GM03348 (cell line): ENCODE data around the gene TMED1.

Experiments used
- DNase-seq: peaks from one replicate; pipeline ENCODE4 v3.0.0; 2012; ENCODE audit warnings: low spot score

TMED1 gene

GRCh38 chr19:10809651-10810285 is 26.2 kb downstream of the TMED1 start:
- no peak for DNase-seq

- no peak for DNase-seq
These were observed 26.9 kb downstream of the TMED1 start for GRCh38 chr19:10808937-10809649.

DNA sequence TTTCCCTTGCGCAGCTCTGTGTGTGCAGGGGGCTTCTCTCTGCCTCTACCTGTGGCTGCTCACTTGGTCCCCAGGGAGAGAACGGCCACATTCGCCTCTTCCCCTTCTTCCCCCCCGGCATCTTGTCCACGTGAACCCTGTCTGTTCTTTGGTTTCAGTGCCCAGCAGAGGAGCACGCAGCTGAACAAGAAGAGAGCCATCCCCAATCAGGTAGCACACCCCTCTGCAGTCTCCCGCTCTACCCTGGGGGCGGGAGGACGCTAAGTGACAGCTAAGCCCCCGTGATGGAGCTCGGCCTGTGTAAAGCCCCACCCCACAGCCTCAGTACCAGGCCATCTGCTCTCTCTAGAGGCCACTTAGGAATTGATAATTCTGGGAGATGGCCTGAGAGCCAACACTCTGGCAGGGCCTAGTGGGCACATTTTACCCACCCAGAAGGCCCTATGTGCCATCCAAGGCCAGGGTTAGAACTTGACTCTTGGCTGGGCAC is 30.2 kb downstream of the TMED1 start:
- no peak for DNase-seq

- no peak for DNase-seq
These were observed 30.8 kb downstream of the TMED1 start for GRCh38 chr19:10805065-10805757.

- no peak for DNase-seq
These were observed 32.8 kb downstream of the TMED1 start for GRCh38 chr19:10803252-10803651.

GRCh38 chr19:10802479-10802878 is 33.5 kb downstream of the TMED1 start:
- DNase-seq = no peak

GRCh38 chr19:10800488-10800887 is 35.5 kb downstream of the TMED1 start:
- DNase-seq = no peak

- no peak for DNase-seq
These were observed 38.3 kb downstream of the TMED1 start for GRCh38 chr19:10797541-10798256.

- no peak for DNase-seq
These were observed 38.9 kb downstream of the TMED1 start for GRCh38 chr19:10797078-10797477.

DNA sequence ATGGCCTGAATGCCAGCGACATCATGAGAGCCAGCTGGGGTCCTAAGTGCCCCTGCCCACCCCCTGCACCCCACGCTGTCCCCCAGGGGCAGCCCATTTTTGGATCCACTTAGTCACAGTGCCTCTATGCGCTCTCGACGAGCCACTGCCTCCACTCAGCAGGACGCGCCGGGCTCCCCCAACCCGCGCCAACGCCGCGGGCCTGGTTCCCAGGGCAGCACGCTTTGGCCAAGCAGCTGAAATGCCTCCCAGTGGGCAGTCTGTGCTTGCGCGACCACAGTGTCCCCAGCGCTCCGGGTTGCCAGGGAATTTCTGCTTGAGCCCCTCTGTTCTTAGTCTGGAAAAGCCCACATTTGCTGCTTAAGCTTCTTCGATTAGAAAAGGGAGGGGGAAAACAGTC is 39.4 kb downstream of the TMED1 start:
- no peak for DNase-seq

DNA sequence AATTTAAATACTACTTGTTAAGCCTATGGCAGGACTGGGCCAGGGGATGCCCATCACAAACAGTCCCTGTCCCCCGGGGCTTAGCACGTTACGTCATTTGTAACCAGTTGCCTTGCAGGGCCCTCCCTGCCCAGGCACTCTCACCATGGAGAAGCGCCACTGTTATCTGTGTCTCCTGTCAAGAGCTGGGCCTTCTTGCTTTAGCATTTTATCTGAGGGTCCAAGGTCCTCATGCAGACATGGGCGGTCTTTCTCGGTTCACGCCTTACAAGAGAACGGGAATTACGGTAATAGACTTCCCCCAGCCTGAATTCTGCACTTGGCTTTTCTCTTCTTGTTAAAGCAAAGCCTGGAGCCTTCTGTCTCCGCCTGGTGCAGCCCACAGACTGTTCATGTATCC is 46.1 kb downstream of the TMED1 start:
- DNase-seq = no peak

- DNase-seq = no peak
These were observed 47.9 kb downstream of the TMED1 start for GRCh38 chr19:10788146-10788545.

GRCh38 chr19:10784257-10784656 is 51.8 kb downstream of the TMED1 start:
- DNase-seq = no peak

DNA sequence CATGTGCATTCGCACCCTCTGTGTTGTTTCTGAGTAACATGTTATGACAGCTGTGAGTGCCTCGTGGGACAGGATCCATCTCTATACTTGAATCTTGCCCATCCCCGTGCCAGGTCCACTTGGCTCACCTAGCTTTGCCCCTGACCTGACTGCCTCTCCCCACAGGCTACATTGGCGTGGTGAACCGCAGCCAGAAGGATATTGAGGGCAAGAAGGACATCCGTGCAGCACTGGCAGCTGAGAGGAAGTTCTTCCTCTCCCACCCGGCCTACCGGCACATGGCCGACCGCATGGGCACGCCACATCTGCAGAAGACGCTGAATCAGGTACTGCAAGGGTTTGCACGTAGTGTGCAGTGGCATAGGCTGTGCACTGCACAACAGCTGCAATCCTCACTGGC is 53.2 kb downstream of the TMED1 start:
- no peak for DNase-seq
